Ishikawa (cell line): ENCODE results near the gene ANO9.
A peak's percentile ranks its signal among the peaks of the same experiment; 100 is the strongest.

Experiments used
- CEBPB ChIP-seq: IDR thresholded peaks from 2 replicates; pipeline ENCODE4 v1.6.1; 2012
- CREB1 ChIP-seq: IDR thresholded peaks from 2 replicates; pipeline ENCODE4 v1.6.1; 2012; ENCODE audit warnings: low read depth
- EGR1 ChIP-seq: IDR thresholded peaks from 2 replicates; pipeline ENCODE4 v1.6.1; 2012
- EP300 ChIP-seq: IDR thresholded peaks from 2 replicates; pipeline ENCODE4 v1.6.1; 2012; ENCODE audit warnings: borderline replicate concordance
- FOXM1 ChIP-seq: IDR thresholded peaks from 2 replicates; pipeline ENCODE4 v1.6.1; 2012; ENCODE audit warnings: low read depth, borderline replicate concordance
- MAX ChIP-seq: IDR thresholded peaks from 2 replicates; pipeline ENCODE4 v1.6.1; 2012
- NFIC ChIP-seq: IDR thresholded peaks from 2 replicates; pipeline ENCODE4 v1.6.1; 2012
- RAD21 ChIP-seq: IDR thresholded peaks from 2 replicates; pipeline ENCODE4 v1.6.1; 2012; ENCODE audit warnings: low read depth
- REST ChIP-seq: IDR thresholded peaks from 2 replicates; pipeline ENCODE4 v1.6.1; 2012; ENCODE audit warnings: low read depth, mild to moderate bottlenecking
- TAF1 ChIP-seq: IDR thresholded peaks from 2 replicates; pipeline ENCODE4 v1.6.1; 2012; ENCODE audit warnings: low read depth, mild to moderate bottlenecking
- TCF12 ChIP-seq: IDR thresholded peaks from 2 replicates; pipeline ENCODE4 v1.6.1; 2012; ENCODE audit warnings: low read depth
- TEAD4 ChIP-seq: IDR thresholded peaks from 2 replicates; pipeline ENCODE4 v1.6.1; 2012
- USF1 ChIP-seq: IDR thresholded peaks from 2 replicates; pipeline ENCODE4 v1.6.1; 2012
- YY1 ChIP-seq: IDR thresholded peaks from 2 replicates; pipeline ENCODE4 v1.6.1; 2012; ENCODE audit warnings: low read depth
- ZBTB7A ChIP-seq: IDR thresholded peaks from 2 replicates; pipeline ENCODE4 v1.6.1; 2012; ENCODE audit warnings: low read depth

The ANO9 gene

GRCh38 chr11:372809-373715 lies 68.7 kb downstream of the ANO9 start:
- TF ChIP-seq FOXM1 (no peak), ZBTB7A (no peak), MAX (no peak), CREB1 (no peak), TEAD4 (no peak), TCF12 (no peak), RAD21 (no peak), CEBPB (no peak), EGR1 (no peak), TAF1 (no peak), USF1 (no peak), NFIC (no peak), REST (no peak), YY1 (no peak), EP300 (no peak)

GRCh38 chr11:371716-372590 lies 69.9 kb downstream of the ANO9 start:
- no peak for TF ChIP-seq EGR1
- TF ChIP-seq EP300, result no peak
- no peak for TF ChIP-seq TEAD4
- TF ChIP-seq TAF1, result no peak
- no peak for TF ChIP-seq CEBPB
- TF ChIP-seq USF1, result no peak
- TF ChIP-seq YY1, result no peak
- no peak for TF ChIP-seq FOXM1
- TF ChIP-seq CREB1, result no peak
- no peak for TF ChIP-seq REST
- TF ChIP-seq MAX, result no peak
- no peak for TF ChIP-seq TCF12
- TF ChIP-seq RAD21, result no peak
- no peak for TF ChIP-seq NFIC

GRCh38 chr11:371051-371450 lies 70.8 kb downstream of the ANO9 start:
- TF ChIP-seq RAD21 (no peak), CEBPB (no peak), EGR1 (no peak)

- peak; percentile 42; the same call in 1 of the 2 replicates for TF ChIP-seq ZBTB7A
- TF ChIP-seq USF1, result no peak
These were observed 71.5 kb downstream of the ANO9 start for GRCh38 chr11:370070-370941.
